HG02943 (cell line): ENCODE results near the gene SPATA21.
A peak's percentile ranks its signal among the peaks of the same experiment; 100 is the strongest.

Experiments used
- ATAC-seq: cut with Tn5 transposase; IDR thresholded peaks from one replicate; pipeline ENCODE4 v1.9.1; 2021; ENCODE audit warnings: mild to moderate bottlenecking, low read depth, moderate library complexity; ENCODE audit not compliant: unreplicated experiment

Gene SPATA21

GRCh38 chr1:16354619-16355018 lies 82.6 kb downstream of the SPATA21 start:
- no peak for ATAC-seq

DNA sequence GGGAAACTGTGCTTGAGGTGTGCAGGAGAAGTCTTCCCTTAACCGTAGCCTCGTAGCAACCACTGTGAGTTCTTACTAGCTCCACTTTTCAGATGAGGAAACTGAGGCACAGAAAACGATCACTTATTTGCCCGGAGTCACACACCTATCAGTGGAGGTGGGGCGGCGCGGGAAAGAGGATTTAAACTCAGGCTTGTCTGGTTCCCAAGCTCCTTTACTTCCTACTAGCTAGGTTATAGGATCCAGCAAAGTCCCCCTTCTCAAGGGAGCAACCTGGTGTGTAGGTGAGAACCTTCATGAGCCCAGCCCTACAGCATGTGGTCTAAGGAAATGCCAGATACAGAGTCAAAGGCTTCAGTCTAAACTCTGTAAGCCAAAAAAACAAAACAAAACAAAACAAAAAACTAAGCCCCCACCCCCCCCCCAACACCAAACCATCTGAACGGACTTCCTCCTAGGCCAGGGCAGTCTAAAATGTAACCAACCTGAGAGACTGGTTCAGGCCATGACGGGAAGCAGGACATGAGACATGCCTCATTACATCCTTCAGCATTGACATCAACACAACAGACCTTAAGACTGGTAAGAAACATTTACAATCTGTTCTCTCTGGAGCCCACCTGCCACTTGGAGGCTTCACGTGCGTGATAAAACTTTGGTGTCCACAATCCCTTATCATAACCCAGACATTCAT lies 84.2 kb downstream of the SPATA21 start:
- no peak for ATAC-seq

DNA sequence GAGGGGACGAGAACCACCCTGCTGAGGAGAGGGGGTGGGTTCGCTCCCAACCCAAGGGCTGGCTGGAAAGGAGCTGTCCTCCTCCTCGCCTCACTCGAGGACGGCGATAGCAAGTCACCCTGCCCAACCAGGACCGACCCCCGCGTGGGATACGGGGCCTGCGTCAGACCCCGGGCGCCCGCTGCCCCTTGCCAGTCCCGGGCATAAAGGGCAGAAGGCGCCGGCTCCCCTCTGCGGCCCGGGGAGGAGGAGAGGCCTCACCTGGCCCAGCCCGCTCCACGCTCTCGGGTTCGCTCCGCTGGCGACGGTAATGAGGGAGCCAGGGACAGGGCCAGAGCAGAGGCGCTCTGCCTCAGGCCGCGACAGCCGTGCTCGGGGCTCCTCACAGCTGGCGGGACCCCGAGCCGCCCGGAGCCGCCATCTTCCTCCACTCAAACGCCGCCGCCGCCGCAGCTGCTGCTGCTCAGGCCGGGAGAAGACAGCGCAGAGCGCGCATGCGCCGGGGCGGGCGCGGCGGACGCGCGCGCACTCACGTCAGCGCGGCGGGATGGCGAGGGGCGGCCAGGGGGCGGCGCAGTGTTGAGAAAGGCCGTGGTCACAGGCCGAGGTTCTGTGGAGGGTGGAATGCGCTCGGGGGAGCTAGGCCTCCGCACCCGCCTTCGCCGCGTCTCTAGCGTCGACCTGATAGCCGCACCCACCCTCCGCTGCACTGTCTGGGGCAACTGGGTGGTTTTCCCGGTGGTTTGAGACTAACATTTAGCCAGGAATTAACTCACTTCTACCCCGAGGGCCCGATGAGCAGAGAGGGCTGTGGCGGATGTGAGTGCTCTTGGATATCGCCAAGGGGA lies 85.0 kb downstream of the SPATA21 start, which contains the start of gene FBXO42:
TSS of gene FBXO42 (minus strand) at position 487 of the 848 bp plus-strand sequence. CDS start 37,062 bp downstream, outside the sequence.
- ATAC-seq: peak; percentile 84

DNA sequence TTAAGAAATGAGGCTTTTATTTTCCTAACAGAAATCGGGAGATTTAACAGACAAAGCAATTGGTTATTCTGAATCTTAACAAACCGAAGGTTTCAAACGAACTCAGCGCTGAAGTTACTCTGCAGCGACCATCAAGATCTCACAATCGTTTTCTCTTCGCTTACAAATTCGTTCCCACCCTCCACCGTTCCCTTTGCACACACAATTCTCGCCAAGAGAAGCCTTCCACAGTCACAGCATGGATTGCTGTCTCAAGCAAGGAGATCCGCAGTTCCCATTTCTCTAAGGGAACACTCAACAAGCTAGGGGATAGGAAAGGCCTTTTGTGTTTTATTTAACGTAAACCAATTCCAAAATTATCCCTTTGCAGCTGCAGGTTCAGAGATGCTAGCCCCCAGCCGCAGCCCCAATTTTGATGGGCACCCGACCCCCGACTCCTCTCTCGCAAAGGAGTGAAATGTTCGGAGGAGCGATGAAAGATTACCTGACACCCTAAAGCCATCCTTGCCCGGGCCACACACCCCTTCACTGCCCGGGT lies 85.7 kb downstream of the SPATA21 start:
- no peak for ATAC-seq

DNA sequence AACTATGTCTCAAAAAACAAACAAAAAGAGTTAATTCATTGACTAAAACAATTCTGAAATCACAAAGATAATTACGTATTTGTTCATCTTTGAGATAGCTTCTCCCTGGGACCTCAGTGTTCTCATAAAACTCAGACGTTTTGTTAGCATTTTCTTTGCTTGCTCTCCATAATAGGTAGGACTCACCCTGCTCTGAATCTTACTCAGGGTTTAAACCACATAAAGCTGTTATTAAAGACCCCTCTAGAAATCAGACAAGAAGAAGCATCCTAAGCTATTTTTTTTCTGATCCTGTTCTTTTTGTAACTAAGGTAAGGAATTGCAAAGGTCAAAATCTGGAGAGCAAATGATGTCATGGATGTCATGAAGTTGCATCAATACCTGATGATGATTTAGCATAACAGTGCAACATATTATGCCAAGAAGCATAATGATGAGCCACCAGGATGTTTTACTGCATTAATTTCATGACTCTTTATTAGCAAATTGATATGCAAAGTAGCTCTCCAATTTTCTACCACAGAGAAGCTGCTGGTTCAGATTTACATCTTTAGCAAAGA lies 87.3 kb downstream of the SPATA21 start:
- no peak for ATAC-seq
